GM21529 (cell line): ENCODE measurements around the gene NFATC2.
"Not testable (repeated sequence)": the region's sequence is repeated elsewhere in the genome, so short reads cannot be mapped to it uniquely, and the experiment has no call there.

ENCODE experiments used
- ATAC-seq: cut with Tn5 transposase; IDR thresholded peaks from one replicate; pipeline ENCODE4 v1.9.1; 2021; ENCODE audit not compliant: unreplicated experiment

NFATC2 gene

DNA sequence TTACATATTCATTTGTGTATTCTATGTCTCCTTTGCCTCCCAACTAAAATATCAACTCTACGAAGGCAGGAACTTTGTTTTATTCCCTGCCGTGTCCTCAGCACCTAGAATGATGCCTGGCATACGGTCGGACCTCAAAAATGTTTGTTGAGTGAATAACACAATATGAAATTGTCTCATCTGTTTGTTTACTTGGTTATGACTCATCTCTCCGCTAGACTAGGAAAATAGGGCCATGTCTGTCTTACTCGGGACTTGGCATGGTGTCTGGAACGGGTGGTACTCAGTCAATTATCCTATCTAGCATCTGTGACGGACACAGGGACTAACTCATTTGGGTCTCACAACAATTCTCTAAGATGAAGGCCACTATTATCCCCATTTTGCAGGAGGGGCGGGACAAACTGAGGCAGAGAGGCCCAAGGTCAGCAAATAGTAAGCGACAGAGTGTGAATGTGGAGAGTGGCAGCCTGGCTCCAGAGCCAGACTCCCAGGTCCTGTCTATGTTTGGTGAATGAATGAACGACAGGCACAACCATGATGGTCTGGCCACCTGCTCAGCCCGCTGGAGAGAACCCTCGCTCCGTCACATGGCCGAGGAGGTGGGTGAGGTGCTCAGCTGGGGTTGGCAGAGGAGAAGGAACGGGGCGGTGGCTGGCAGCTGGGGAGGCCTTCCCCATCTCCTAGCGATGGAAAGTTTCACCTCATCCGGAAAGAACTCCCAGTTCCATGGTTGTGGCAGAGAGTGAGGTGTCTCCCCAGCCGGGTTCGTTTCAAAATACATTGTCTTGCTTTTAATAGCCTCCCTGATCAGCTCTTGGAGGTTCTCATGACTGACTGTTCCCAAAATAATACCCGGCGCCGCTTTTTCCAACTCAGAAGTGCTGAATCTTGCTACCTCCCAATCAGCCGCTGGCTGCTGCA is 27.6 kb upstream of the NFATC2 start:
- no peak for ATAC-seq

DNA sequence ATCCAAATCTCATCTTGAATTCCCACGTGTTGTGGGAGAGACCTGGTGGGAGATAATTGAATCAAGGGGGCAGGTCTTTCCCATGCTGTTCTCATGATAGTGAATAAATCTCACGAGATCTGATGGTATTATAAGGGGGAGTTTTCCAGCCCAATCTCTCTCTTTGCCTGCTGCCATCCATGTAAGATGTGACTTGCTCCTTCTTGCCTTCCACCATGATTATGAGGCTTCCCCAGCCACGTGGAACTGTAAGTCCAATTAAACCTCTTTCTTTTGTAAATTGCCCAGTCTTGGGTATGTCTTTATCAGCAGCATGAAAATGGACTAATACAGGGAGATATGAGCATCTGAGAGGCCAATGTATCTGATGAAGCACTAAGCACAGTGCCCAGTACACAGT is 26.0 kb upstream of the NFATC2 start:
- not testable (repeated sequence) for ATAC-seq

DNA sequence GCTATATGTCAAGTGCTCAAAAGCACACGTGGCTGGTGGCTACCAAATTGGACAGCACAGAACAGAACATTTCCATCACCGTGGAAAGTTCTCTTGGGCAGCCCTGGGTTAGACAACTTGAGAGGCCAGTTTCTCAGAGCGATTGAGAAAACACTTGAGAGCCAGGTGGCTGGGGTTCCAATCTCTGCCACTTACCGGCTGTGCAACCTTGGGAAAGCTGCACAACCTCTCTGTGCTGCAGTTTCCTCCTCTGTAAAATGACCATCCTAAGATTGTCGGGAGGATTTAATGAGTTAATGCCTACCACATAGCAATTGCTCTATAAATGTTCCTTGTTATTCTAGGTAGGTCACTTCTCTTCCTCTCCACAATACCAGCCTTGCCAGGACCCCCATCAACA is 25.1 kb upstream of the NFATC2 start:
- ATAC-seq: no peak

DNA sequence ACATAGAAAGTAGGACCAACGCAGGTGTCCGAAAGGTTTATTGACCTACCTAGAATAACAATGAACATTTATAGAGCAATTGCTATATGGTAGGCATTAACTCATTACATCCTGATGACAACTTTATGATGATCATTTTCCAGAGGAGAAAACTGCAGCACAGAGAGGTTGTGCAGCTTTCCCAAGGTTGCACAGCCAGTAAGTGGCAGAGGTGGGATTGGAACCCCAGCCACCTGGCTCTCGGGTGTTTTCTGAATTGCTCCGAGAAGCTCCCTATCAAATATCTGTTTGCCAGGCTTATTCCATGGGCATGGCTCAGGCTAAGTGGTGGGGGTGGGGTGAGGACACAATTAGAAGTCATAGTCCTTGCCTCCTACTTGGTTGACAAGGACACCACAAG is 24.1 kb upstream of the NFATC2 start:
- no peak for ATAC-seq

DNA sequence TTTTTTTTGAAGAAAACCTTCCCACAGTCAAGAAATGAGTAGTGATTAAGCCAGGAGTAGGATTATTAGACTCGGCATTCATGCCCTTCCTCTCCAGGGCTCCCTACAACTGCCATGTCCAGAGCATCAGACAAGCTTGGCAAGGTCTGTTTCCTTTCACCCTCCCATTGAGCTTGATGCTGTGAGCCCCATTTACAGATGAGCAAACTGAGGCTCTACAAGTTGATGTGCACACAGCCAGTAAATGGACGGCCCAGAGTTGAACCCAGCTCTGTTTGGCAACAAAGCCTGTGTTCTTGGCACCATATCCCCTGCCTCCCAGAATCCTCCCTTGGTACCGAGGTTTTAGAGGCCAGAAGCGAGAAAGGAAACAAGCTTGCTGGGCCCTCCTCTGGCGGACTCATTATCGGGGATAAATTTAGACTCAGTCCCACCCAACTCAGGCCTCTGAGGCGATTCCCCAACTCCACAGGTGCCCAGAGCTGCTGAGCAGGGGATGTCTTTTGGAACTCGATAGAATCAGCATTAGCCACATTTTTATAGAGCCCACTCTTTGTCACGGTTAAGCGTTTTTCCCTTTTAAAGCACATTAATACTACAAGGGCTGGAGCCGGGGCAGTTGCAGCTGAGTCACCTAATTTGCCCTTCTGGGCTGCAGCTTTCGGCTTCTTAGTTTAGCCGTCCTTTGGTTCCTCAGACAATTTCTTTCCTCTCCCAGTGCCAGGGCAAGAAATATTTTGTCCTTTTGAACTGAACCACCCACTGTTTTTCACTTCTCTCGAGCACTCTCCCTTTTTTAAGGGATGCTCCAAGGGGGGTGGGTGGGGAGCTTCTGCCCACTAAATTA is 23.0 kb upstream of the NFATC2 start:
- no peak for ATAC-seq

DNA sequence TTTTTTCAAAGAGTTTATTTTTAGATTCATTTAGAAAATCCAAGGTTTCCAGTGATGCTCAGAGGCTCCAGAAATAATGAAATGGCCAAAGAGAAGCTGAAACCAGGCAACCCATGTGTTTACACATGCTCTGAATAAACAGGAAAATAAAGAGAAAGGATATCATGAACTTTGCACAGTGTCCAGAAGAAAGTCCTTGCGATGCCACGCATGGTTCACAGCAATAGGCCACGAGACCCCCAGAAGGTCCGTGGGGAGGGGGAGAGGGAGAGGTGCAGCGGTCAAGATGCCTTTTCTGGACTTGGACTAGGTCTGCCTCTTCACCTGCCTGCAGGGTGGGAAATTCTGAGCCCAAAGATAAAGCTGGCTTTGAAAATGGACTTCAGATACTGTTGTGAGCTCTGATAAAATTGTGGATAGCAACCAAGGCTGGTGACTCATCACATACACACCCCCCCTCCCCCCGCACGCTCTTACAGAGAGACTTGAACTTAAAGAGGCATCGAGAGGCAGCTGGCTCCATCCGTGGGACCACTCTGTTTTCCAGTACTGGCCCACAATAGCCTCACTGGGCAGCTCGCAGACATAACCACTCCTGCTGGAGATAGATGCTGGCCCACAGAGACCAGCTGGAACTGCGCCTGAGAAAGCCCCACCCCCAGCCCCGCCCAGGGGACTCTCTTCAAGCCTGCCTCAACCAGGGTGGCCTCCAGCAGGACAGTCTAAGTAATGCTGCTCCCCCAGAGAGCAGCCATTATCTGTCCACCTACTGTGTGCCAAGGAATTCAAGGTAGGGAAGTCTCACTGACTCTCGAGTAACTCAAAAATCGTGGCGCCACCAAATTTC is 21.2 kb upstream of the NFATC2 start:
- no peak for ATAC-seq

DNA sequence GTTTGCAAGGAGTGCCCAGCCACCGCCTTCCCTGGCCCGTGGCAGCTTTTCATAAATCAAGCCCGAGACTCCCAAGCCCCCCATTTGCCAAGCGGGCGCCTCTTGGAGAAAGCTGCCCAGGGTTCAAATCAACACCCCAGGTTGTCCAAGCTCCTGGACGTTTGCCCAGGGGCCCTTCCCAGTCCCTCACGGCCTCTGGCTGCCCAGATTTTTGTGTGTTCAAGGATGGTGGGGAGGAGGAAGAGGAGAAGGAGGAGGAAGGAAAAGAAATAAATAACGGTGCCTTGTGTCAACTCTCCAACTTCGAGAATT is 20.6 kb upstream of the NFATC2 start:
- ATAC-seq: no peak

DNA sequence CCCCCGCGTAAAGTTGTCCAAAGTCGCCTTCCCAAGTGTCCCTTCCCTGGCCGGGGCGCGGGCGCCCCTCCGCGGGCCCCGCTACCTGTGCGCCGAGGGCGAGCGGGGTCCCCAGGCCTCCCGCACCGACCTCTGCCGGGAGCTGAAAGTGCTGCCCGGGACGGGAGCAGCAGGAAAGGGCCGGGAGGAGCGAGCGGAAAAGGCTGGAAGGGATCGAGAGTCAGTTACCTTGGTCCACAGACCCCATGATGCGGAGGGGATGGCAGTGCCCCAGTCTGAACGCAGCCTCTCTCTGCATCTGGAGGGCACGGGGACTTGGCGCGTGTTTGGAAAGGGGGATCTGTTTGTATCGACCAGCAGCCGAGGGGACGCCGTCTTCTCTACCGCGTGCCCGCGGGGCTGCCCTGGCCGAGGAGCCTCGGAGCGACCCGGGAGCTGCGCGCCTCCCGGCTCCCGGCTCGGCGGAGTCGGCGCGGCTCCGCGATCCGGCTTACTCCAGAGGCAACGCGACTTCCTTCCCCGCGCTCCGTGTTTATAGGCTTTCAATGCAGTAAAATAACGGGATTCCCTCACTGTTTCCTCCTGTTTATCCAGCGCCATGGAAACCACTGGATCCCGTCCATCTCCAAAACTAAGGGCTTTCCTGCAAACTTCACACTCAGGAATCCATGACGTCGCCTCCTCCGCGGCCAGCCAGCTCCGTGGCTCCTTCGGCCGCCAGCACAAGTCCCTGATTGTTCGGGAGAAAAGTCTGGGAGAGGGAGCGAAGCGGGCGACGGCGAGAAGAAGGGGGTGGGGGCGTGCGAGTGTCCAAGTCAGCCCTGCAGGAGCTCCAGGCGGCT is 20.0 kb upstream of the NFATC2 start:
- no peak for ATAC-seq

DNA sequence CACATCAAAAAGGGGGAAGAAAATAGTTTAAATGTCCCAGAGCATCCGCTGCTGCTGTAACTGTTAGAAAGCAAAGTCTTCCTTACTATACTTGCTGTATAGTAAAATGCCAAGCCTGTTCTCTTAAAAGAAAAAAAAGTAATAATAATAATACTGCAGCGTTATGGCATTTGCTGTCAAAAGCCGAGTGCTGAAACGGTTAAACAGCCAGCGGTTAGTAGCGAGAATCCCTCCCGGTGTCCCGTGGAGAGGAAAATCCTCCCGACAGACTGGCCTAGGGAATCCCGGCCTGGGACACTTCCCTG is 19.5 kb upstream of the NFATC2 start:
- ATAC-seq: no peak

DNA sequence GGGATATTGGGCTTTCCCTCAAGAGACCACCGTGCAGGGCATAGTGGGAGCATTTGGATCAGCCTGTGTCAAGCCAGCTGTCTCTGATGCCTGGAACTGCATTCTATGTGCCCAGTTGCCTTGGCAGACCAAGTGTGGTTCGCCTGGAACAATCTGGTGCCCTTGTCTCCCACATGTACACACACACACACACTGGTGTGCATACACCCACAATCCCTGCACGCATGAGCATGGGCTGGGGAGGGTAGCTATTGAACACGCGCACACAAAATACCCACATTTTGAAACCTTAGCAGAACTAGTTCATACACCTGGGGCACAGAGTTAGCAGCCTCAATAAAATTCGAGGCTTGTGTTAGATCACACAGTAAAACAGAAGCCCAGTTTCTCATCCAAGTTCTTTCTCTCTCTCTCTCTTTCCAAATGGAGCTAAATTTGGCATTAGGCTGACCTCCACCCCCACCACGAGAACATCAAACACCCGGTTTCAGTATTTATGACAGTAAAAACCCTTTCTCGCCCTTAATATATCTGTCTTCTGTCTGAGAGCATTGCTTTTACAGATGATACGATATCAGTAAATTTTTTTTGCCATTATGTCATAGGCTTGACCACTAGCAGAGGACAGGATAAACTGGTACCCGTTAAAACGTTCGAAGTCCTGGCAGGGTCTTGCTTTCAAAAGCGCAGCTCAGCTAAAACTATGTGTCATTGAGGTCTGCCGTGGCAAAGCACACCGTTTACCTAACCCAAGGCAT is 18.2 kb upstream of the NFATC2 start:
- no peak for ATAC-seq

DNA sequence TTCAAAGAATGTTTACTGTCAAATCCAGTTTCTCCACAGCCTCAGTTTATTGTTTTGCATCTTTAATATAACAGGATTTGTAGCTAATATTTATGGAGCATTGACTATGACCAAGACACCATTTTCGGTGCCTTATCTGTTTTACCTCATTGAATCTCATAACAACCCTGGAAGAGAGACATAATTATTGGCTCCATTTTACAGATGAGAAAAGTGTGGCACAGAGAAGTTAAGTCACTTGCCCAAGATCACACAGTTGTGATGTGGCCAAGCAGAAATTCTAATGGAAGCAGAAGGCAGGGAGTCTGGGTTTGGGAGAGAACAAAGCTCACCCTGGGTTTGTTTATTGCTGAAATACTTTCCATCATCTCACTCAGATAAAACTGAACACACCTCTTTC is 17.5 kb upstream of the NFATC2 start:
- no peak for ATAC-seq

DNA sequence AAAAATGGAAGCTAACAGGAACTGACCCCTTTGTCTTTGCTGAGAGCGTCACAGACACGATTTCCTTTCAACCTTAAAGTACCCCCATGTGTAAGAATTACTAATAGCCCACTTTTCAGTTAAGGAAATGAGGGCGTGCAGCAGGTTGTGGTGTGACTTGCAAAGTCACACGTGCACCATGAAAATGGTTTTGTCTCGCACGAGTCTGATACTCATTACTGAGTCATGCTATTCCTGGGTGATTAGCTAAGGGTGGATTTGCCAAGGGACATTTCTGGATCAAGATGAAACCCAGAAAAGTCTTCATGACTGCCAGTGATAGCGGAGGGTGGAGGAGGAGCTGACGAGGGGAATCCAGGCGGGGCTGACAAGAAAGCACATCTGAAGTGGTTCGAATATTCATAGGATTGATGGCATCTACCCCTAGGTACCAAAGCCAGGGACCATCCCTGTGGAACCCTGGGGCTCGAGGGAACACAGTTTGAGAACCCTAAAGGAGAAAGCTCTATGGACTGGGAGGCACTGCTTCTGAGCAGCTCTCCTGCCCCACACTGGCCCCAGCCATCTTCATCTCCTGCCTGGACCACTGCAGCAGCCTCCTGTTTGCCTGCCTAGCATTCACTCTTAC is 12.1 kb upstream of the NFATC2 start:
- no peak for ATAC-seq

DNA sequence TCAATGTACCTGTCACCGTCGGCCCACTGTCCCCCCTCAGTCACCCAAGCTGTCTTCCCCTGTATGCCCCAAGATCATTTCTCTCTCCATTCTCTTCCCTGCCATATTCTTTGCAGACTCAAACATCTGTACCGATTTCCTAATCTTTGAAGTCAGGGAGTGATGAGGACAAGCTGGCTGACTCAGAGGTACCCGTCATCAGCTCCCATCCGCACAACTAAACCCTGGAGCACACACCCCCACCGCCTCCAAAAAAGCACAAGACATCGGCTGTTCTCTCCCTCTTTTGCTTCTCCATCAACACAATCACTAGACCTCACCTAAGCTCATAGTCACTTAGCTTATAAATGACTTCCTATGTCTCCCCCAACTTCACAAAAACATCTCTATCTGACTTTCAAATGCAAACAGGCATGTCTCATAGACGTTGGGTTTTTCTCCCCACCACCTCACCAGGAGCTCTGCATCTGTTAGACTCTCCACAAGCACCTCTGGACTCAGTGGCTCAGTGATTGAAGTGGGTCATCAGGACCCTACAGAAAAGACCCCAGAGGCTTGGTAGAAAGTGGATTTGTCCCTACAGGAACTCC is 11.5 kb upstream of the NFATC2 start:
- ATAC-seq: no peak

DNA sequence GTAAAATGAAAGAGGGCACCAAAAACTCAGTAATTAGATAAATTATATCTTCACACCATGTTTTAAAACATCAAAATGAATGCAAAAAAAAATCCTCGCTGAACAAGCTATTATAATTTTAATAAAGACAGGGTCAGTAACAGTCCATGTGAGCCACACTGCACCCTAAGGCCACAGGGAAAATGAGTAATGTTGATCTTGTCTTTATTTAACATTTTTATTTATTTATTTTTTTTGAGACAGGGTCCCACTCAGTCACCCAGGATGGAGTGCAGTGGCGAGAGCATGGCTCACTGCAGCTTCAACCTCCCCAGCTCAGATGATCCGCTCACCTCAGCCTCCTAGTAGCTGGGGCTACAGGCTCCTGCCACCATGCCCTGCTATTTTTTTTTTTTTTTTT is 8.7 kb upstream of the NFATC2 start:
- no peak for ATAC-seq

DNA sequence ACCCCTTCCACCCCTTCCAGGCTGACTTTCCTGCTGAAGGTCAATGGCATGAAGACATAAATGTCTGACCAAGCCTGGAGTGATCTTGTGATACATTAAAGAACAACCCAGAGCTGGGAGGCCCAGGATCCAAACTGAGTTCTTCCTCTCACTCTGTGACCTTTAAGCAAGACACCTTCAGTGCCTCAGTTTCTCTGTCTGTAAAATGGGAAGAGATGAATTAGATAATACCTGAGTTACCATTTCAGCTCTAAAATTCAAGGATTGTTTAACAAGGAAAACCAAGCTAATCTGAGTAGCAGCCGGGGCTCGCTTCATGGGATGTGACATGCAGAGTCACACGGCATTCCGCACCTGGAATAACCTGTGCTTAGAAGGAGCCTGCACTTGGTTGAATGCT is 7.0 kb upstream of the NFATC2 start:
- no peak for ATAC-seq

DNA sequence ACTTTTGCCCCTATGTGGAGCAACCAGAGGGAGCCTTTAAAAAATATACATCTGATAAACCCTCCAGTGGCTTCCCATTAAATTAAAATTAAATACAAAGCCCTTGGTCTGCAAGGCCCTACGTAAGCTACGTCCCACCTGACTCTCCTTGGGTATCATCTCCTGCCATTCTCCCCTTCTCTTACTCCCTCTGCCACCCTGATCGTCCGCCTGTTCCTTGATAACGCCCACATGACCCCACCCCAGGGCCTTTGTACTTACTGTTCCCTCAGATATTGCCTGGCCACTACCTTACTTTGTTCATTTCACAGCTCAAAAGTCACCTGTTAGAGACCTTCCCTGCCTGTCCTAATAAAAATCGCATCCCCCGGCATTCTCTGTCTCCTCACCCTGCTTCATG is 5.4 kb upstream of the NFATC2 start:
- no peak for ATAC-seq

DNA sequence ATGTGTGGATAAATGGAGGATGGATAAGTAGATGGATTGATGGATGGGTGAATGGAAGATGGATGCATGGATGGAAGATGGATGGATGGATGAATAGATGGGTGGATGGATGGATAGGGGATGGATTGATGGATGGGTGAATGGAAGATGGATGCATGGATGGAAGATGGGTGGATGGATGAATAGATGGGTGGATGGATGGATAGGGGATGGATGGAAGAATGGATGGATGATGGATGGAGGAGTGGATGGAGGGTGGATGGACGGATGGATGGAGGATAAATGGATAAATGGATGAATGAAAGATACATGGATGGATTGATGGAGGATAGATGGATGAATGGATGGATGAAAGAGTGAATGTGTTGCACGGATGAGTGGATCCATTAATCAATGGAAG is 3.0 kb upstream of the NFATC2 start:
- ATAC-seq: no peak

DNA sequence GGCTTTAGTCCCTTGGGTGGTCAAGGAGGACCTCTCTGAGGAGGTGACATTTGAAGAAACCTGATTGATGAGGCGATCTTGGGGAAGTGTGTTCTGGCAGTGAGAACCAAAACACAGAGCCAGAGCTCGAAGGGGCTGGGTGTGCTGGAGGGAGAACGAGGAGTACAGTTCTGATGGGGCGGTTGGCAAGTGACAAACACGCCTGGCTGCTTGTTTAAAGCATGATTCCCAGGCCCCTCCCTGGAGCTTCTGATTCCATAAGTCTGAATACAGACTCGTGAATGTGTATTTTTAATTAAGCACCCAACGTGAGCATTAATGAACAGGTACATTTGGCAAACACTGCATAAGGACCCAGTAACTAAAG is 886 bp upstream of the NFATC2 start:
- ATAC-seq: no peak

DNA sequence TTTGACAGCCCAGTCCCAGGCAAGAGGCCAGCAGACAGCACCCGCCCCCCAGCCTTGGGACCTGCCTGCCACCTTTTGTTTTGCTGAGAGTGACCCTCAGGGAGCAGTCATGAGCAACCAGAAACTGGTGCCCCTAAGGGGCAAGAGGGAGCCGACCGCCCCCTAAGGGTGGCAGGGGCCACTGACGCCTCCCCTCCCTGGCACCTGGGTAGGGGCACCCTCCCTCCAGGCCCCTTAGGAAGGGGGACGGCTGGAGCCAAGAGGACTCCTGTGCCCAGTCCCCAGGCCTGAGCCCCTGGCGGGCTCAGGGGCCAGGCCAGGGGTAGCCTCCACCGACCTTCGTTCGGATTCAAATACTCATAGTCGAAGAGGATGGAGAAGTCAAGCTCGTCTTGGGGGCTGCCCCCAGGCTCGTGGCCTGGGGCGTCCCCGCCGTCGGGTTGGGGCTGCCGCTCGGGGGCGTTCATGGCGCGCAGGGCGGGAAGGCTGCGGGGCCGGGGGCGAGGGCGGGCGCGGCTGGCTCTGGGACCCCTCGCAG is 417 bp downstream of the NFATC2 start:
- ATAC-seq: peak; percentile 39
